ENCODE measurements around the gene LRRN4. TPM values are rescaled to one million over a fixed set of nuclear protein-coding genes. Genes with fewer than 3 reads are reported as not detected.

Gene LRRN4
- total and polyA plus RNA-seq, 2 experiments from 2014 or later: 19.2 to 94.5 TPM

- no peaks in the 10 kb centered on the region for H3K36me3 ChIP-seq (replicated peaks; ENCODE audit: insufficient read depth, low read depth)
These were observed 36.0 kb downstream of the LRRN4 start for GRCh38 chr20:6017880-6018279.

GRCh38 chr20:6017467-6017866 lies 36.4 kb downstream of the LRRN4 start:
- TF ChIP-seq CTCF (IDR thresholded peaks at IDR 0.05; ENCODE audit: poor library complexity) (no peak), EZH2phosphoT487 (IDR thresholded peaks at IDR 0.05; ENCODE audit: low read depth, severe bottlenecking, unreplicated experiment) (no peak), EZH2 (IDR thresholded peaks at IDR 0.05; ENCODE audit: borderline replicate concordance) (no peak)
- peaks cover 95% of the 10 kb centered on the region for H3K79me2 ChIP-seq
- no peaks in the 10 kb centered on the region for H3K27me3 ChIP-seq
- H4K20me1 ChIP-seq (ENCODE audit: insufficient read depth, poor library complexity, severe bottlenecking): peaks cover 14% of the 10 kb centered on the region
- DNase-seq (ENCODE audit: low spot score): no peak
- no peaks in the 10 kb centered on the region for H3K9me3 ChIP-seq (ENCODE audit: low read depth)
- H3K4me3 ChIP-seq: no peak overlapping the region
- H3K4me2 ChIP-seq: no peak overlapping the region
- no peaks in the 10 kb centered on the region for H3K36me3 ChIP-seq (replicated peaks; ENCODE audit: insufficient read depth, low read depth)
- H3K4me1 ChIP-seq (ENCODE audit: insufficient read depth): no peaks in the 10 kb centered on the region
- H3K27ac ChIP-seq: no peak overlapping the region
- no peak overlapping the region for H2AFZ ChIP-seq
- H3K9me2 ChIP-seq (replicated peaks; ENCODE audit: insufficient read depth): no peaks in the 10 kb centered on the region

More at GRCh38 chr20:6017880-6018279, 36.0 kb downstream of the LRRN4 start:
- WGBS (ENCODE audit: low lambda C conversion rate, missing lambda C conversion rate): 96% methylated on average over 7 of the region's 7 CpGs
- H3K9me3 ChIP-seq (ENCODE audit: low read depth): no peaks in the 10 kb centered on the region
- TF ChIP-seq EZH2phosphoT487 (IDR thresholded peaks at IDR 0.05; ENCODE audit: low read depth, severe bottlenecking, unreplicated experiment) (no peak), EZH2 (IDR thresholded peaks at IDR 0.05; ENCODE audit: borderline replicate concordance) (no peak), CTCF (IDR thresholded peaks at IDR 0.05; ENCODE audit: poor library complexity) (no peak)
- H3K4me1 ChIP-seq (ENCODE audit: insufficient read depth): no peaks in the 10 kb centered on the region
- no peak overlapping the region for H3K27ac ChIP-seq
- H3K9me2 ChIP-seq (replicated peaks; ENCODE audit: insufficient read depth): no peaks in the 10 kb centered on the region
- H2AFZ ChIP-seq: no peak overlapping the region
- H4K20me1 ChIP-seq (ENCODE audit: insufficient read depth, poor library complexity, severe bottlenecking): peaks cover 13% of the 10 kb centered on the region
- H3K4me2 ChIP-seq: no peak overlapping the region
- H3K27me3 ChIP-seq: no peaks in the 10 kb centered on the region
- peaks cover 95% of the 10 kb centered on the region for H3K79me2 ChIP-seq
- DNase-seq (ENCODE audit: low spot score): no peak
- no peak overlapping the region for H3K4me3 ChIP-seq

GRCh38 chr20:6014957-6015356 lies 38.9 kb downstream of the LRRN4 start:
- Histone ChIP-seq H3K9me3 (ENCODE audit: low read depth) (no peaks in the 10 kb centered on the region), H3K79me2 (peaks cover 97% of the 10 kb centered on the region), H3K4me3 (no peak overlapping the region), H3K36me3 (replicated peaks; ENCODE audit: insufficient read depth, low read depth) (no peaks in the 10 kb centered on the region), H3K4me2 (no peak overlapping the region), H3K9me2 (replicated peaks; ENCODE audit: insufficient read depth) (no peaks in the 10 kb centered on the region), H3K27me3 (no peaks in the 10 kb centered on the region), H4K20me1 (ENCODE audit: insufficient read depth, poor library complexity, severe bottlenecking) (peaks cover 18% of the 10 kb centered on the region), H3K27ac (no peak overlapping the region), H2AFZ (no peak overlapping the region), H3K4me1 (ENCODE audit: insufficient read depth) (no peaks in the 10 kb centered on the region)
- no peak for DNase-seq (ENCODE audit: low spot score)
- no peak for TF ChIP-seq EZH2phosphoT487 (IDR thresholded peaks at IDR 0.05; ENCODE audit: low read depth, severe bottlenecking, unreplicated experiment)
- no peak for TF ChIP-seq CTCF (IDR thresholded peaks at IDR 0.05; ENCODE audit: poor library complexity)
- TF ChIP-seq EZH2 (IDR thresholded peaks at IDR 0.05; ENCODE audit: borderline replicate concordance): no peak
- 93% methylated on average over 4 of the region's 4 CpGs for WGBS (ENCODE audit: low lambda C conversion rate, missing lambda C conversion rate)

GRCh38 chr20:6014017-6014416 lies 39.8 kb downstream of the LRRN4 start:
- Histone ChIP-seq H3K4me3 (no peak overlapping the region), H3K27me3 (no peaks in the 10 kb centered on the region), H3K4me2 (no peak overlapping the region), H3K4me1 (ENCODE audit: insufficient read depth) (no peaks in the 10 kb centered on the region), H3K36me3 (replicated peaks; ENCODE audit: insufficient read depth, low read depth) (no peaks in the 10 kb centered on the region), H2AFZ (no peak overlapping the region), H3K27ac (no peak overlapping the region), H4K20me1 (ENCODE audit: insufficient read depth, poor library complexity, severe bottlenecking) (peaks cover 22% of the 10 kb centered on the region), H3K79me2 (peaks cover 96% of the 10 kb centered on the region), H3K9me3 (ENCODE audit: low read depth) (no peaks in the 10 kb centered on the region), H3K9me2 (replicated peaks; ENCODE audit: insufficient read depth) (no peaks in the 10 kb centered on the region)
- TF ChIP-seq CTCF (IDR thresholded peaks at IDR 0.05; ENCODE audit: poor library complexity) (no peak), EZH2 (IDR thresholded peaks at IDR 0.05; ENCODE audit: borderline replicate concordance) (no peak), EZH2phosphoT487 (IDR thresholded peaks at IDR 0.05; ENCODE audit: low read depth, severe bottlenecking, unreplicated experiment) (no peak)
- no peak for DNase-seq (ENCODE audit: low spot score)
- WGBS (ENCODE audit: low lambda C conversion rate, missing lambda C conversion rate): 85% methylated on average over 3 of the region's 3 CpGs

All from hepatocyte (in vitro differentiated cells).